ENCODE data around the gene CALML4.

The CALML4 gene

GRCh38 chr15:68195336-68196112, 9.6 kb downstream of the CALML4 start:
- Mint-ChIP-seq H3K27me3 (no peaks in the 10 kb centered on the region), H3K4me3 (no peak overlapping the region), H3K9me3 (no peaks in the 10 kb centered on the region), H3K36me3 (ENCODE audit: low read depth) (peaks cover 16% of the 10 kb centered on the region), H3K4me1 (no peaks in the 10 kb centered on the region), H3K27ac (peak overlapping the region; percentile 34)
- ATAC-seq (no peak), DNase-seq (no peak)

- DNase-seq (no peak), ATAC-seq (peak; percentile 5)
- Mint-ChIP-seq H3K36me3 (ENCODE audit: low read depth) (peaks cover 34% of the 10 kb centered on the region), H3K4me1 (peaks cover 2% of the 10 kb centered on the region), H3K9me3 (no peaks in the 10 kb centered on the region), H3K4me3 (no peak overlapping the region), H3K27ac (no peak overlapping the region), H3K27me3 (no peaks in the 10 kb centered on the region)
Observed at GRCh38 chr15:68192804-68193486, 12.2 kb downstream of the CALML4 start.

- Mint-ChIP-seq H3K4me1 (peaks cover 5% of the 10 kb centered on the region), H3K27me3 (no peaks in the 10 kb centered on the region), H3K4me3 (no peak overlapping the region), H3K36me3 (ENCODE audit: low read depth) (peaks cover 40% of the 10 kb centered on the region), H3K9me3 (no peaks in the 10 kb centered on the region), H3K27ac (no peak overlapping the region)
- no peak for ATAC-seq
- DNase-seq, result no peak
Observed at GRCh38 chr15:68192117-68192516, 13.0 kb downstream of the CALML4 start.

GRCh38 chr15:68191555-68191954, 13.6 kb downstream of the CALML4 start:
- peaks cover 5% of the 10 kb centered on the region for H3K4me1 Mint-ChIP-seq
- ATAC-seq (no peak), DNase-seq (no peak)
- no peaks in the 10 kb centered on the region for H3K9me3 Mint-ChIP-seq
- H3K27ac Mint-ChIP-seq, result no peak overlapping the region
- no peaks in the 10 kb centered on the region for H3K27me3 Mint-ChIP-seq
- no peak overlapping the region for H3K4me3 Mint-ChIP-seq
- peaks cover 40% of the 10 kb centered on the region for H3K36me3 Mint-ChIP-seq (ENCODE audit: low read depth)

- no peaks in the 10 kb centered on the region for H3K27me3 Mint-ChIP-seq
- H3K4me3 Mint-ChIP-seq, result no peak overlapping the region
- H3K4me1 Mint-ChIP-seq, result peaks cover 5% of the 10 kb centered on the region
- peaks cover 45% of the 10 kb centered on the region for H3K36me3 Mint-ChIP-seq (ENCODE audit: low read depth)
- no peaks in the 10 kb centered on the region for H3K9me3 Mint-ChIP-seq
- H3K27ac Mint-ChIP-seq, result peak overlapping the region; percentile 25
- DNase-seq (no peak), ATAC-seq (no peak)
Observed at GRCh38 chr15:68190048-68190447, 15.1 kb downstream of the CALML4 start.

- DNase-seq, result no peak
- H3K4me3 Mint-ChIP-seq, result no peak overlapping the region
- no peak for ATAC-seq
- no peaks in the 10 kb centered on the region for H3K9me3 Mint-ChIP-seq
- no peak overlapping the region for H3K27ac Mint-ChIP-seq
- no peaks in the 10 kb centered on the region for H3K27me3 Mint-ChIP-seq
- peaks cover 50% of the 10 kb centered on the region for H3K36me3 Mint-ChIP-seq (ENCODE audit: low read depth)
- H3K4me1 Mint-ChIP-seq, result peaks cover 7% of the 10 kb centered on the region
Observed at GRCh38 chr15:68188647-68189046, 16.5 kb downstream of the CALML4 start.

GRCh38 chr15:68187559-68187958, 17.6 kb downstream of the CALML4 start:
- no peaks in the 10 kb centered on the region for H3K27me3 Mint-ChIP-seq
- peaks cover 51% of the 10 kb centered on the region for H3K36me3 Mint-ChIP-seq (ENCODE audit: low read depth)
- DNase-seq (no peak), ATAC-seq (no peak)
- H3K27ac Mint-ChIP-seq, result no peak overlapping the region
- no peaks in the 10 kb centered on the region for H3K9me3 Mint-ChIP-seq
- H3K4me1 Mint-ChIP-seq, result peaks cover 7% of the 10 kb centered on the region
- no peak overlapping the region for H3K4me3 Mint-ChIP-seq

- H3K4me1 Mint-ChIP-seq, result peaks cover 7% of the 10 kb centered on the region
- ATAC-seq (no peak), DNase-seq (no peak)
- H3K27ac Mint-ChIP-seq, result no peak overlapping the region
- no peaks in the 10 kb centered on the region for H3K9me3 Mint-ChIP-seq
- H3K36me3 Mint-ChIP-seq (ENCODE audit: low read depth), result peaks cover 51% of the 10 kb centered on the region
- H3K27me3 Mint-ChIP-seq, result no peaks in the 10 kb centered on the region
- H3K4me3 Mint-ChIP-seq, result no peak overlapping the region
Observed at GRCh38 chr15:68186671-68187397, 18.3 kb downstream of the CALML4 start.

GRCh38 chr15:68184616-68185480, 20.3 kb downstream of the CALML4 start:
- no peak for ATAC-seq
- H3K4me1 Mint-ChIP-seq, result peaks cover 7% of the 10 kb centered on the region
- peaks cover 50% of the 10 kb centered on the region for H3K36me3 Mint-ChIP-seq (ENCODE audit: low read depth)
- no peaks in the 10 kb centered on the region for H3K9me3 Mint-ChIP-seq
- no peak overlapping the region for H3K27ac Mint-ChIP-seq
- H3K4me3 Mint-ChIP-seq, result no peak overlapping the region
- no peaks in the 10 kb centered on the region for H3K27me3 Mint-ChIP-seq
- no peak for DNase-seq

- Mint-ChIP-seq H3K9me3 (no peaks in the 10 kb centered on the region), H3K4me3 (no peak overlapping the region), H3K27ac (peak overlapping the region; percentile 53), H3K36me3 (ENCODE audit: low read depth) (peaks cover 48% of the 10 kb centered on the region), H3K27me3 (no peaks in the 10 kb centered on the region), H3K4me1 (peaks cover 7% of the 10 kb centered on the region)
- DNase-seq (no peak), ATAC-seq (no peak)
Observed at GRCh38 chr15:68183616-68184315, 21.4 kb downstream of the CALML4 start.

GRCh38 chr15:68177742-68178141, 27.4 kb downstream of the CALML4 start:
- Mint-ChIP-seq H3K27me3 (no peaks in the 10 kb centered on the region), H3K36me3 (ENCODE audit: low read depth) (peaks cover 38% of the 10 kb centered on the region), H3K4me3 (no peak overlapping the region), H3K4me1 (no peaks in the 10 kb centered on the region), H3K27ac (peak overlapping the region; percentile 22), H3K9me3 (no peaks in the 10 kb centered on the region)
- no peak for DNase-seq
- no peak for ATAC-seq

- Mint-ChIP-seq H3K27me3 (no peaks in the 10 kb centered on the region), H3K27ac (no peak overlapping the region), H3K4me1 (no peaks in the 10 kb centered on the region), H3K9me3 (no peaks in the 10 kb centered on the region), H3K36me3 (ENCODE audit: low read depth) (peaks cover 40% of the 10 kb centered on the region), H3K4me3 (no peak overlapping the region)
- DNase-seq (no peak), ATAC-seq (no peak)
Observed at GRCh38 chr15:68176601-68177000, 28.5 kb downstream of the CALML4 start.

GRCh38 chr15:68175526-68175925, 29.6 kb downstream of the CALML4 start:
- ATAC-seq, result no peak
- no peaks in the 10 kb centered on the region for H3K4me1 Mint-ChIP-seq
- H3K27ac Mint-ChIP-seq, result no peak overlapping the region
- no peak overlapping the region for H3K4me3 Mint-ChIP-seq
- no peaks in the 10 kb centered on the region for H3K27me3 Mint-ChIP-seq
- H3K9me3 Mint-ChIP-seq, result no peaks in the 10 kb centered on the region
- peaks cover 38% of the 10 kb centered on the region for H3K36me3 Mint-ChIP-seq (ENCODE audit: low read depth)
- DNase-seq, result no peak

- Mint-ChIP-seq H3K4me3 (no peak overlapping the region), H3K27me3 (no peaks in the 10 kb centered on the region), H3K36me3 (ENCODE audit: low read depth) (peaks cover 33% of the 10 kb centered on the region), H3K4me1 (no peaks in the 10 kb centered on the region), H3K27ac (no peak overlapping the region), H3K9me3 (no peaks in the 10 kb centered on the region)
- ATAC-seq (no peak), DNase-seq (no peak)
Observed at GRCh38 chr15:68173119-68173518, 32.0 kb downstream of the CALML4 start.
